ENCODE results near the gene CBLB.

CBLB gene

GRCh38 chr3:105869861-105870755 is 1.3 kb upstream of the CBLB start:
- DNase-seq (ENCODE audit: low spot score), result no peak

- no peak for DNase-seq (ENCODE audit: low spot score)
These were observed 670 bp upstream of the CBLB start for GRCh38 chr3:105869531-105869833.

GRCh38 chr3:105868431-105868741 is 426 bp downstream of the CBLB start:
- DNase-seq (ENCODE audit: low spot score), result peak; percentile 46

- peak; percentile 55 for DNase-seq (ENCODE audit: low spot score)
These were observed 941 bp downstream of the CBLB start for GRCh38 chr3:105867712-105868430.

GRCh38 chr3:105866656-105867653 is 1.9 kb downstream of the CBLB start:
- DNase-seq (ENCODE audit: low spot score), result no peak

GRCh38 chr3:105865867-105866350 is 2.9 kb downstream of the CBLB start:
- DNase-seq (ENCODE audit: low spot score), result no peak

GRCh38 chr3:105865016-105865623 is 3.7 kb downstream of the CBLB start:
- DNase-seq (ENCODE audit: low spot score), result no peak

GRCh38 chr3:105864212-105864611 is 4.6 kb downstream of the CBLB start:
- no peak for DNase-seq (ENCODE audit: low spot score)

- DNase-seq (ENCODE audit: low spot score), result no peak
These were observed 5.2 kb downstream of the CBLB start for GRCh38 chr3:105863608-105864007.

GRCh38 chr3:105862217-105862616 is 6.6 kb downstream of the CBLB start:
- DNase-seq (ENCODE audit: low spot score), result no peak

- DNase-seq (ENCODE audit: low spot score), result no peak
These were observed 8.2 kb downstream of the CBLB start for GRCh38 chr3:105860641-105861040.

- no peak for DNase-seq (ENCODE audit: low spot score)
These were observed 10.8 kb downstream of the CBLB start for GRCh38 chr3:105858017-105858416.

GRCh38 chr3:105857601-105858000 is 11.2 kb downstream of the CBLB start:
- no peak for DNase-seq (ENCODE audit: low spot score)

- DNase-seq (ENCODE audit: low spot score), result no peak
These were observed 12.2 kb downstream of the CBLB start for GRCh38 chr3:105856605-105857004.

- no peak for DNase-seq (ENCODE audit: low spot score)
These were observed 14.9 kb downstream of the CBLB start for GRCh38 chr3:105853801-105854432.

- no peak for DNase-seq (ENCODE audit: low spot score)
These were observed 17.2 kb downstream of the CBLB start for GRCh38 chr3:105851582-105851981.

- no peak for DNase-seq (ENCODE audit: low spot score)
These were observed 17.6 kb downstream of the CBLB start for GRCh38 chr3:105851176-105851575.

GRCh38 chr3:105850593-105850992 is 18.2 kb downstream of the CBLB start:
- no peak for DNase-seq (ENCODE audit: low spot score)

- DNase-seq (ENCODE audit: low spot score), result no peak
These were observed 20.0 kb downstream of the CBLB start for GRCh38 chr3:105848821-105849220.

GRCh38 chr3:105847865-105848264 is 20.9 kb downstream of the CBLB start:
- DNase-seq (ENCODE audit: low spot score), result no peak

- no peak for DNase-seq (ENCODE audit: low spot score)
These were observed 21.4 kb downstream of the CBLB start for GRCh38 chr3:105847452-105847851.
